HG03378 (cell line): ENCODE results near the gene MVB12B.

Experiments
- ATAC-seq: cut with Tn5 transposase; IDR thresholded peaks from one replicate; pipeline ENCODE4 v1.9.1; 2021; ENCODE audit warnings: mild to moderate bottlenecking, moderate library complexity; ENCODE audit not compliant: unreplicated experiment

Gene MVB12B

DNA sequence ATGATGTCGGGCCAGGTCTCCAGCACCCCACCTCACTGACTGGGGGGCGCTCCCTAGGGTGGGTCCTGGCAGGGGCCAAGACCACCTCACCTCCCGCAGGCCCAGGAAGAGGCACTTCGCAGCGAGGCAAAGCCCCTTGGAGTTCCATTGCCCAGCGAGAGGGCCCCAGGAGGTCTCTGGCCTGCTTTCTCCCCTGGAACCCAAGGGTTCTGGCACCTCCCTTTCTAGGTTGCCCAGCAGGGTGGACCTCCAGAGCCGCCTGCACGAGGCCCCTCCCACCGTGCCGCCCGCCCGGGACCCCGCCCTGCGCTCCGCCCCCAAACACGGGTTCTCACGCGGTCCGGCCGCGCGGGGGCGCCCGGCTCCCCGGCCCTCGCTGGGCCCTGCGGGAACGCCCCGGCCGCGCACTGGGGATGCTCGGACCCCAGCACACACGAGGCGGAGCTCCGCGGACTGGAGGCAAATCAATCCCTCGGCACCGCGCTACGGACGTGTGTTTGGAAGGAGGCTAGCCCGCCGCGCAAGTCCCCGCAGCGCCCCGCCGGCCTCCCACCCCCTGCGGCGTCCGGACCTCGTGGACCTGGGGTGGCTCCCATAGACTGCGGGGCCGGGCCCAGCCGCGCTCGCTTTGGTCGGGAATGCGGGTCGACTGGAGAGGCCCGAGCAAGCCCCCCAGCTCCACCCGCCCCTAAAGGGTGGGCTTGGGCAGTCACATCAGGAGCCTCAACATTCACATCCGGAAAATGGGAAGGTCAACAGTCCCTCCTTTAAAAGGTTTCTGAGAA, 187.6 kb downstream of the MVB12B start:
- no peak for ATAC-seq

DNA sequence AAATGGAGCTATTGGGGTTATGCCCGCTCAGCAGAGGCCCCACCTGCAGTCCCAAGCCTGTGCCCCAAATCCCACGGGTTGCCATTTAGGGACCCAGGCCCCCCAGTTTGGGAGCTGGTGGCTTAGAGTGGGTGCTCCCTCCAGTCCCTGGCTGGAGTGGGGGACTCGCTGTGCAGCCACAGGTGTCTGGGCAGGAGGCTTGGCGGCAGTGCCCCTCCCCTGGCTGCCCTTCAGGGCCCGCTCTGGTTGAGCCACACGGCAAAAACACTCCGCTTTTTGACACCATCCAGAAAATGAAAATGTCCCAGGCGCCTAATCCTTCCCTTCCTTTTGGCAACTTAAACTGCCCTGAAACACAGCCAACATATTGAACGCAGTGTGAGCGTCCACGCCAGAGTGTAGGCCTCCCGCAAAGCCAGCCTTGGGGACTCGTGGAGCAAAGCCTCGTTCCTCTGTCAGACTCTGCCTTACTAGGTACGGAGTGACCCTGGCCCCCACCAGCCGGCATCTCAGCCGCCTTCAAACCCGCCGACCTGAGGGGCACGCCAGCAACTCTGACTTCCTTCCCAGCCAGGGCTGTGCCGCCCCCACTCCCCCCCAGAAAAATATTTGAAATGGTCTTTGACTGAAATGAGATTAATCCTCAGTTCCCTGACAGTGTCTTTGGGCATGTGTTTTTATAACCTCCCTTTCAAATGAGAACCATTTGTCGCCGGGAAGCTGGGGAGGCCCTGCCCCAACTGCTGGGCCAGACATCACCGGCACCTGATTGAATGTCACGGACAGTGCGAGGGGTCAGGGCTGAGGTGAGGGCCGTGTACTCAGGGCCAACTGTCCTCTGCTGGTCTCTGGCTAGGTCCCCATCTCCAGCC, 188.6 kb downstream of the MVB12B start:
- no peak for ATAC-seq

DNA sequence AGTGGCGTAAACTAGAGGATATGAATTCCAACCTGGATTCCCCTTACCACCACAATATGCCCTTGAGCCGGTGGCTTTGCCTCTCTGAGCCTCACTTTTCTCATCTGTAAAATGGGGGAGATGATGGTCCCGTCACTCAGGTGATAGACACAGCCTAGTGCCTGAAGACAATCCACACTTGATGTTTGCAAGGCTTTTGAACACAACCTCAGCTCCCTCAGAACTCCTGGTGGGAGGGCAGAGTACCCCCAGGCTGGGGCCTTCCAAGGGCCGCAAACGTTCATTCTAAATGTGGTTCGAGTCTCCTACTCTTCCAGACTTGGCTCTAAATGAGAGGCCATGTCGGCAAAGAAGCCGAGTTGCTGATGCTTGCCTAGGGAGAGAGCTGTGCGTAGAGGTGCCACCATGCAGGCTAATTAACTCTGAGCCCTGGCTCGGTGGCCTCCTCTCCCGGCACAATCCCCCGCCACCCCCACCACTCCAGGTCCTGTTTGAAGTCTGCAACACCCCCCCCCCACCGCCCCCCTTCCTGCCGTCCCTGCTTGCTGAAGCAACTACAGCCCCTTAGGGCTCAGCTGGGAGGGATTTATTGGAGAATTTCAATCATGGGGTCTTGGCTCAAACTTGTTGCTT, 189.4 kb downstream of the MVB12B start:
- ATAC-seq = no peak

DNA sequence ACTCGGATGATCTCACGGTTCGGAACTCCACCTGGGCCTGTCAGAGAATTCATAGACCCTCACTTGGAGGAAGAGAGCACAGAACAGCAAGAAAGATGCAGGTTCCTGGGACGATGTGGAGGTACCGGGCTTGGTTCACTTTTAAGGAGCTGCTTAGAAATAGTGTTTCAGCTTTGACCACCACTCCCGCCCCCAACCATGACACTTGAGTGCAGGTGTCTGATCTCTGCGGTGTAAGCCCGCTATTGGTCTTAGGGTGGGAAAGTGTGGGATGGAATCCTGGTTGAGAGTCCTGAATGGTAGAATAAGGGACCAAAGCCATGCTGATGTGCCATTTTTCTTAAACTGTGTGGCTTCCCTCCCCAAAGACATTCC, 189.9 kb downstream of the MVB12B start:
- no peak for ATAC-seq

DNA sequence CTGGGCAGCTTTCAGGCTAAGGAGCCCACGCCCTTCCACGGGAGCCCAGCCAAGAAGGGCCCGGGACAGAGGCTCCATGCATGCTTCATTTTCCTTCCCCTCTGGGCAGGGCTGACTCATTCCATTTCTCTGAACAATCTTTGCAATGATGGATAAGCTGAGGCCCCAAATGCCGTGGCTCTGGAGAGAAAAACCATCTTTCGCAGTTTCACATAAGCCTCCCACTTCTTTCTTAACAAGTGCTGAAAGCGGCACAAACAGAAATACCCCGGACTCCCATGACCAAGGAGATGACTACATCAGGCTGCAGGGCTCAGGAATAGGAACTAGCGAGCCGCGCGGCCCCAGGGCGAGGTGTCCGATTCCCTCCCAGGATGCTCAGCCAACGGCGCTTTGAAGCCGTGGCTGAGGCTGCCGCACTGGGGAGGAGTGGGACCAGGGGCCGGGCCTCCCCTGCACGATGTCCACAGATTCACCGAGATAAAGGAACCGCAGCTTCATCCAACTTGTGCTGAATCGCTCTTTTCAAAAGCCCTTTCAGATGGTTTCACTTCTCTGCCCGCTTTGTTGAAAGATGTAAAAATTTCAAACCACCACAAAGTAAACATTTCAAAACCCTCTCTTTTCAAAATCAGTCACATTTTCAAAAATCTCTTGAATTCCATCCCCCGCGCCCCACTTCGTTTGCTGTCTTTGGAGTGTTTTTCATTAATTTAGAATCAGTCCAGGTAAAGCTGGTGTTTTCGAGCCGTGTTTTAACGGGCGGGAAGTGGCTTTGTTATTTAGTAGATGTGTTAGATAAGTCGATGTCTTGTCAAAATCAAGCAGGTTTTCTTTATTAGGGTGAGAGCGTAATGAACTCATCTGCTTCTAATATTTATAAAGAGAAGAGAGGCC, 190.6 kb downstream of the MVB12B start:
- ATAC-seq = no peak

DNA sequence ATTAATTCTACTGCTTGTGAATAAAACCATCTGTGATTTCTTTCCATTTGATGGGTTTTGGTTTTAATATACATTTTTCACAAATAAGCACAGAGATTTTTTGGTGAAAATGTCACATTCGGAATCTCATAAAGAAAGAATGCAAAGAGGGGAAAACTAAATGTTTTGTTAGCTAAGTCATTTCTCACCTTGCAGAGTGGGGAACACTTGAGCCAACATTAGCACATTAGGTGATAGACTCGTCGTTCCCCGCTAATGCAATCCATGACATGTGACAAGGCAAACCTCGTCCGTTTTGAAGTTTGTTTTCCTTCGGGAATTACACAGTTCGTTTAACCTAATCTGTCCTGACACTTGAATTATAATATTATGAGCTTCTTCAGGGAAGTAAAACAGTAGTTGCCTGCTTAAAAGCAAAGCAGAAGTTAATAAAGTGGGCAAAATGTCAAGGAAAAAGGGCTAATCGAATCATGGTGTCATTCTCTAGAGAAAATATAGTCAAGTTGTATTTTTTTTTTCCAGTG, 191.3 kb downstream of the MVB12B start:
- ATAC-seq = no peak

DNA sequence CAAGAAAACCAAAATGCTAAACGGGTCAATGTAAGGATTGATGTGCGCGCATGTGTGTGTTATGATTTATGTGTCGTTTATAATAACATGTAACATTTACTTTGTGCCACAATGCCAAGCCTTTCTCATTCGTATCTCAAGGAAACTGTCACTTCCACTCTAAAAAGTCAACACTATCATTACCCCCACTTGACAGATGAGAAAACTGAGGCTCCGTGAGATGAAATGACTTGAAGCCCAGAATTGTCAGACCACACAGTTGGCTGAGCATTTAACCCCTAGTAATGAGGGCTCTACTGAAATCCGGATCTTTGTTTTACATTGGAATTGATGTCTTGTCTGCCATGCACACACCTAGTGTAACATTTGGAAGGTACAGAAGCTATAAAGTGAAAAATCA, 192.1 kb downstream of the MVB12B start:
- ATAC-seq = no peak

DNA sequence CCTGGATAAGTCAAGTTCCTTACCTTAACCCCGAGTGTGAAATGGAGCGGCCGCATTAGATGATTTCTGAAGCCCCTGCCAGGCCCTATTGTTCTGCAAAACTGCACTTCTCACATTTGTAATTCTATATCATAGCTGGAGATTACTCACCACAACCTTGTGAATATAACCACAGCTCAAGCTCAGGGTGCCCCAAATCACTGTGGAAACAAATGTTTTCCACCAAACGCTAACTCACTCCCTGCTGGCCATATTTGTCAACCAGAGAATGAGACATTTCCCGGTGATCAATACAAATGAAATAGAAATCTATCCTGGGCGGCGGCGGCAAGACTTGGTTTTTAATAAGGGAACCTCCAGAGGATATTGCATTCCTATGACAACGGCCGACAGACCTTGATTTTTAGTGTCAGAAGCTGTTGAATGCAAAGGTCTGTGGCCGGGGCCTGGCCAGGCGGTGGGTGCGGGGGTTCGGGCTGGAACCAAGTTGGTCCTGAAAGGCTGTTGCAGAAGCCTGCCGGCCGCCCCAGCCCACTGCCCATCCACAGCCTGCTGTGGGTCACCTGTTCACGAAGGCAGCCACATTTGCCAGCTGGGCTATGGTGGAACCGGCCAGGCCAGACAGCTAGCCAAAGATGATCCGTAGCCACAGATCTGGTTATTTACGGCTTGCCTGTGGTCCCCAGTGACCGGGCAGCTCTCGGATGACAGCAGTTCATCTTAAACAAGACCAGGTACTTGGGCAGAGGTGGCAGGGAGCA, 193.2 kb downstream of the MVB12B start:
- ATAC-seq = no peak

DNA sequence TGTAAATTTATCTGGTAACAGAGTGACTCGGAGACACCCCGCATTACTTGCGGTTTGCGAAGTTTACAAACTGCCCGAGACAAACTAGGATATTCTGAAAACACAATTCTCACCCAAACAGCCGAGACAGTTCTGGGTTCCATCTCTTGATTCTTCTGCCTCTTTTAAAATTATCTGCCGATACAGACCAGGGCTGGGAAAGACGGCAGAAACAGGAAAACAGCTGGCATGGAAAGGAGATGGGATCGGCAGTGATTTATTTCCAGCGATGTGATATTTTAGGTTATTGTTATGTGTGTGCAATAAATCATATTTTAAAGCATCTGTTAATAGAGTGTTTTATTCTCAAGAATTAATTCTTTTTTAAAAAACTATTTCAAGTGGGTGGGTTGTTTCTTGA, 193.8 kb downstream of the MVB12B start:
- no peak for ATAC-seq

DNA sequence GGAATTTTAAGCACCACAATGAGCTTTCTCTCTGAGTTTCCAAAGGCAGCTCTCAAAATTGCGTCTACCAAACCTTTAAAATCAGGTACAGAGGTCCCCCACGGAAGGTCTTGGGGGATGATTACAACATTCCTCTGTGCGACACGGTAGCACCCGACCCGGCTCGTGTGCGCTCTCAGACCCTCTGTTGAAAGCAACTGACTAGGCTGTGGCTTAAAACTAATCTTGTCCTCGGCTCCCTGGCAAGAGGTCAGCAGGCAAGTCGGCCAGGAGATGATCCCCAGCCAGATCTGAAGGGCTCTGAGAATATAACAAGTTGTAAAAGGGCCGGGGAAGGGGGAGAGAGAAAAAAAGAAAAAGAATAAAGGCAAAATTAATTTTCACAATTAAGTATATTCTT, 194.5 kb downstream of the MVB12B start:
- ATAC-seq = no peak

DNA sequence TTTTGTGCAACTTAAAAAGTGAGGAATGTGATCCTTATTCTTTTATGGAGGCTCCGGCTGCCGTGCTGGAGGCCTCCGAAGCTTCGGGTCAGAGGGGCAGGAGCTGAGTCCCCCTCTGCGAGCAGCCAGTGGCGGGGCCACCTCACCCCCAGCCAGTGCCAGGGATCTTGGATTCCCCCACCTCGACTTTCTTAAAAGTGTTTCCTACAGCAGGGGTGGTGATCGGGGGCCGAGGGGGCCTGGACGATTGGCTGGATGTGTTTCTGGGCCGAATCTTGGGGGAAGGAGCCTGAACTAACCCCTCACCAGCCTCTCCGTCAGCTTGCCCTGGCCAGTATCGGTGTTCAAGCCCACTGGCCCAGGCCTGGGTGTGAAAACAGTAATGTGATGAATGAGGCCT, 194.9 kb downstream of the MVB12B start:
- no peak for ATAC-seq

DNA sequence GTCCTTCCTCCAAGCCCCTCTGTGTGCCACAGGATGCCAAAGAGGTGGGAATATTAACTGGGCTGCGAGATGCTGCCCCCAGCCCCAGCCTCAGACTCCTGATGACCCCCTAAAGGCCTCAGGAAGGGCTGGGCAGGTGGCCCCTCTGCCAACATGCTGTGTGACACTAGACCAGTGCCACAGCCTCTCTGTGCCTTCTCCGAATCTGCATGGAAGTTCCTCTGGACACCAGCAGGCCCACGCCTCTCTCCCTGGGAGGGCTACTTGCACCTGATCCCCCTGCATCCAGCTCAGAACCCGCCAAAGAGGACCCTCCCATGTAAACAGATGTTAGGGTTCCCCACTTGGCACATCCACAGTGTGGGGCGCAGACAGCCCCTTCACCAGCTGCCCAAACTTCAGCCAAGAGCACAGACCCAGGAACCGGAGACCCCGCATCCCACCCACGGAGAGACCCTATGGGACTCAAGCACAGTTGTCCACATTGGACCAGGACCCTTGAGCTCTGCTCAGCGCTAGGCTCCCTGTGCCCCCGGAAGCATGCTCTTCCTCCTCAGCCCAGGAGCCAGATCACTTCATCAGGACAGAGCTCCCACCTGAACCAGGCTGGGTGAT, 195.5 kb downstream of the MVB12B start:
- ATAC-seq = no peak

DNA sequence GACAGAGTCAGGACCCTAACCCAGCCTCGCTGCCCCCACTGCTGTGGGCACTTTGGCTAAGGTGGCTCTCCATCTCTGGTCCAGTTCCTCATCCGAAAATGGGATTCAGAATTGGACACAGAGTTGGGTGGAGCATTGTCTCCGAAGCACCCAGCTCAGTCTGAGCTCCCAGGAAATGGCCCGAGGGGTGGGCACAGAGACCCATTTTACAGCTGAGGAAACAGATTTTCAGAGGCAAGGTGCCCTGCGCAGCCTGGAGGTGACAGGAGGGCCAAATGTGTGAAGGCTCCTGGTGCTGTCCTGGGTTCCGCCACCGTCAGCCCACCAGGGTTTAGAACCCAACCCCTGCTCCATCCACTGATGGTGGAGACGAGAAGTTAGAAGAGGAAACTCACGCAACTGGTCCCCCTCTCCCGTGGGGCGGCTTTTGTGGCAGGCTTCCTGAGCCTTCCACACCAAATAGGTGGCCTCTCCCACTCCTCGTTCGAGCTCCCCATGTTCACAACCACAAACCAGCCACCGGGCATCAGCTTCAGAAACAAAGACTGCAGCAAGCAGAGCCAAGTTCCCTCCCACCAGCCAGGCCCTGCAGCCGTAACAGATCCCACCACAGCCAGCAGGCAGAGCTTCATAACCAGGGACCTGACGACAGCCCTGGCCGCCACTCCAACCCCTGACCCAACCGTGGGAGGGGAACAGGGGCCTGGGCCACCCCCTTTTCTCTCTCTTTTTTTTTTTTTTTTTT, 196.2 kb downstream of the MVB12B start:
- no peak for ATAC-seq

DNA sequence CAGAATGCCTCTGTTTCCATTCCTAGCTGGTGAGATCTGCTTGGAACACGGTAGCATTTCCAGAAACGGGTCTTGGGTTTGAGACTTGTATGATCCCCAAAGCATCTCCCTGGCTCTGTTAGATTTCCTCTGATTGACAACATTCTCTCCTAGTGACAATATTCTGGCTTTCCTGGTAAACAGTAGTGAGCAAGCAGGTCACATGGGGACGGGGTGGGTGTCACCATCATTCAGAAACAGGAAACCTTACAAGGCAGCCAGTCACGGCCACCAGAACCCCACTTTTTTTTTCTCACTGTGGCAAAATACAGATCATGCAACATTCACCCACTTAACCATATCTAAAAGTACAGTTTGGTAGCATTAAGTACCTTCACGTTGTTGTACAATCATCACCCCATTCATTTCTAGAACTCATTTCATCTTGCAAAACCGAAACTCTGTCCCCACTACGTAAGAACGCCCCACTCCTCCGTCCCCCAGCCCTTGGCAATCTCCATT, 197.0 kb downstream of the MVB12B start:
- no peak for ATAC-seq

DNA sequence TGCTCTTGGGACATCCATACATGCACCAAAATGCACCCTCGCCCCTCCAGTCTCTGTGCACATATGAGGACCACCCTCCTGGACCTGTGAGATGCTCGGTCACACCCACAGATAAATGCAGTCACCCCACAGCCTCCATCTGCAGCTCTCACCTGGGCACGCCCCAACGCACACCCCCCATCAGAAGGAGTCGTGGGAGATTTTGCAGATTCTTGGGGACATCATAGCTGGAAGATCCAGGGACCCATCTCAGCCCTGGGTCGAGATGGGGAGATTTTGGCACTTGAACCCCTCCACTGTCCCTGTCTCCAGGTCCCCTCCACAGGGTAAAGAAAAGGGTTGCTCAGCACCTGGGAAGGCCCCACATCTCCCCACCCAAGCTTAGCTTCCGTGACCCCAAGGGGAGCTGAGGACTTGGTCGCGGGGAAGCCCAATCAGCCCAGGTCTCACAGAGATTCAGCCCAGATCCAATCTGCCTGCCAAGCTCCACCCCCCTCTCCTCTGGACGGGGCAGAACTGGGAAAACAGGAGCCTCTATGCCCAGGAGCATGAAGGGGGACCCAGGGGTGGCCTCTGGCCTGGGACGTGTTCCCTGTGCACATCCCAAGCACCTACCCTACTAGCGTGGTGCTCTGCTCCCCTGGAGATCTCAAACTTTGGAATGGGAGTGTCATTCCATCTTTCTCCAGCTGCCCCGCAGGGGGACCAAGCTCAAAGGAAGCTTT, 197.9 kb downstream of the MVB12B start:
- no peak for ATAC-seq

DNA sequence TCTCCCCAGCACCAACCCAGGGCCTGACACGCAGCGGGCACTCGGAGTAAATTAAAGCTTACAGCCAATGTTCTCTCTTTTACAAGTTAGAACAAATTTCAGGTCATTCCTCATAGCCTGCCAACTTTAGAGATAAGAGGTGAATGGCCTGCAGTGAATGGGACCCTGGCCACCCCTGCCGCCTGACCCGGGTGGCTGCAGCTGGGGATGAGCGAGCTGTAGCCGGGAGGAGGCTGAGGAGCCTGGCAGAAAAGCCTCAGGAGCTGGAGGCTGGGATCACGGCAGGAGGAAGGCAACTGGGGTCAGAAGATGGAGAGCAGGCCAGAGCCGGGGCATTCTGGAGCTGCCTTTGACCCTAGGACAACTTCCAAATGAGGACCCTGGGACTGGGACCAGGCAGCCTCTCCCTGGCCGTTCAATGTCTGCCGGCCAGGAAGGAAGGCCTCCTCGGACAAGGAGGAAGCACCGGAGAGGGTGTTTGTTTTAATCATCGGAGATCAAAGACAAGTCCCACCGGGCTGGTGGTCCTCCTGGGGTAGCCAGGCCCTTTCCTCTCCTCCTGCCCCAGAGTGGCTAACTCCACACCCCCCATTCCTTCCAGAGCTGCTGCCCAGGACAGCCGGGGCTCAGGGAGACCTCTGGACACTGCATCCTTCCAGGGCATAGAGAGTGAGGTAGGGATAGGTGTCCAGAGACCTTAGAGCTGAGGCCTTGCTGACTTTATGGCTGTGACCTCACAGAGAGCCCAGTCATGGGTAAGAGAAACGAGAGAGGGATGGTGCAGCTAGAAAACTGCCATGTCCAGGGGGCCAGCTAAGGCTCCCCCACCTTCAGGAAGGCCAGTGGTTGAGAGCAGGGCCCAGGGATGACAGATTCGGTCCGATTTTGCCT, 199.8 kb downstream of the MVB12B start:
- ATAC-seq = no peak
